NCI-H446 (cell line): ENCODE data around the gene LILRB5.
"Not testable (repeated sequence)": the region's sequence is repeated elsewhere in the genome, so short reads cannot be mapped to it uniquely, and the experiment has no call there.

Experiments
- DNase-seq, 2 experiments: peaks; one replicate each; lab custom pipeline; 2025; lab: John Stamatoyannopoulos, UW

LILRB5 gene

GRCh38 chr19:54275951-54276350, 18.9 kb upstream of the LILRB5 start:
- no peak for DNase-seq

- DNase-seq: not testable (repeated sequence)
These were observed 17.4 kb upstream of the LILRB5 start for GRCh38 chr19:54274516-54274915.

GRCh38 chr19:54273821-54274220, 16.7 kb upstream of the LILRB5 start:
- no peak for DNase-seq

- not testable (repeated sequence) for DNase-seq
These were observed 15.1 kb upstream of the LILRB5 start for GRCh38 chr19:54272181-54272580.

GRCh38 chr19:54271587-54271986, 14.5 kb upstream of the LILRB5 start:
- not testable (repeated sequence) for DNase-seq

- DNase-seq: no peak
These were observed 14.0 kb upstream of the LILRB5 start for GRCh38 chr19:54271106-54271505.

GRCh38 chr19:54268936-54269335, 11.9 kb upstream of the LILRB5 start:
- no peak for DNase-seq

- peak; percentile 39 to 65 for DNase-seq
These were observed 9.1 kb upstream of the LILRB5 start for GRCh38 chr19:54266133-54266532.

- DNase-seq: no peak
These were observed 5.4 kb upstream of the LILRB5 start for GRCh38 chr19:54262470-54262869.

- no peak for DNase-seq
These were observed 5.0 kb upstream of the LILRB5 start for GRCh38 chr19:54262066-54262465.

GRCh38 chr19:54256250-54257115, 590 bp downstream of the LILRB5 start:
- DNase-seq: no peak

- DNase-seq: no peak
These were observed 1.8 kb downstream of the LILRB5 start for GRCh38 chr19:54255105-54255775.

- DNase-seq: no peak
These were observed 2.7 kb downstream of the LILRB5 start for GRCh38 chr19:54254195-54254906.

- DNase-seq: no peak
These were observed 3.5 kb downstream of the LILRB5 start for GRCh38 chr19:54253331-54254194.

- no peak for DNase-seq
These were observed 4.2 kb downstream of the LILRB5 start for GRCh38 chr19:54252845-54253244.

GRCh38 chr19:54252243-54252642, 4.8 kb downstream of the LILRB5 start:
- no peak for DNase-seq

GRCh38 chr19:54248016-54248601, 9.0 kb downstream of the LILRB5 start:
- no peak for DNase-seq

- no peak for DNase-seq
These were observed 9.8 kb downstream of the LILRB5 start for GRCh38 chr19:54247106-54247930.

GRCh38 chr19:54245936-54246335, 11.1 kb downstream of the LILRB5 start:
- DNase-seq: no peak

GRCh38 chr19:54243809-54244208, 13.3 kb downstream of the LILRB5 start:
- not testable (repeated sequence) for DNase-seq
